ENCODE data around the gene BFSP1.

BFSP1 gene

GRCh38 chr20:17530716-17531664, at the start of gene BFSP1:
Gene BFSP1 (minus strand): TSS chr20:17531379. CDS start chr20:17531329, 50 bp downstream.
- peak; percentile 66 for DNase-seq (ENCODE audit: low read depth)

GRCh38 chr20:17580895-17581294, 49.7 kb upstream of the BFSP1 start:
- no peak for DNase-seq (ENCODE audit: low read depth)

GRCh38 chr20:17579369-17580039, 48.3 kb upstream of the BFSP1 start:
- DNase-seq (ENCODE audit: low read depth): peak; percentile 81

GRCh38 chr20:17576215-17576614, 45.0 kb upstream of the BFSP1 start:
- no peak for DNase-seq (ENCODE audit: low read depth)

GRCh38 chr20:17573463-17573862, 42.3 kb upstream of the BFSP1 start:
- DNase-seq (ENCODE audit: low read depth): no peak

GRCh38 chr20:17572034-17572638, 41.0 kb upstream of the BFSP1 start:
- DNase-seq (ENCODE audit: low read depth): no peak

GRCh38 chr20:17571153-17571527, 40.0 kb upstream of the BFSP1 start:
- no peak for DNase-seq (ENCODE audit: low read depth)

GRCh38 chr20:17570347-17571152, 39.4 kb upstream of the BFSP1 start:
- DNase-seq (ENCODE audit: low read depth): peak; percentile 65

- DNase-seq (ENCODE audit: low read depth): peak; percentile 93
Observed at GRCh38 chr20:17569616-17570346, 38.6 kb upstream of the BFSP1 start, which contains the start of gene DSTN. Gene DSTN (plus strand): TSS chr20:17570075. CDS start chr20:17570209, 134 bp downstream.

- peak; percentile 96 for DNase-seq (ENCODE audit: low read depth)
Observed at GRCh38 chr20:17568972-17569521, 37.9 kb upstream of the BFSP1 start.

GRCh38 chr20:17568045-17568788, 37.0 kb upstream of the BFSP1 start:
- DNase-seq (ENCODE audit: low read depth): peak; percentile 14

- no peak for DNase-seq (ENCODE audit: low read depth)
Observed at GRCh38 chr20:17566345-17566744, 35.2 kb upstream of the BFSP1 start.

GRCh38 chr20:17565169-17565845, 34.1 kb upstream of the BFSP1 start:
- DNase-seq (ENCODE audit: low read depth): peak; percentile 65

- peak; percentile 33 for DNase-seq (ENCODE audit: low read depth)
Observed at GRCh38 chr20:17562804-17563305, 31.7 kb upstream of the BFSP1 start.

GRCh38 chr20:17560344-17561074, 29.3 kb upstream of the BFSP1 start:
- DNase-seq (ENCODE audit: low read depth): peak; percentile 30

GRCh38 chr20:17559338-17559737, 28.2 kb upstream of the BFSP1 start:
- no peak for DNase-seq (ENCODE audit: low read depth)

- DNase-seq (ENCODE audit: low read depth): no peak
Observed at GRCh38 chr20:17558941-17559304, 27.7 kb upstream of the BFSP1 start.

GRCh38 chr20:17558154-17558940, 27.2 kb upstream of the BFSP1 start:
- peak; percentile 93 for DNase-seq (ENCODE audit: low read depth)
